Activated CD4-positive, CD25-positive, alpha-beta regulatory T cell (primary cell): ENCODE results near the gene CLIC2.
"Not testable (repeated sequence)": the region's sequence is repeated elsewhere in the genome, so short reads cannot be mapped to it uniquely, and the experiment has no call there.

ENCODE experiments used
- DNase-seq, 4 experiments: peaks; one replicate each; lab custom pipeline; 2025; lab: John Stamatoyannopoulos, UW

CLIC2 gene

DNA sequence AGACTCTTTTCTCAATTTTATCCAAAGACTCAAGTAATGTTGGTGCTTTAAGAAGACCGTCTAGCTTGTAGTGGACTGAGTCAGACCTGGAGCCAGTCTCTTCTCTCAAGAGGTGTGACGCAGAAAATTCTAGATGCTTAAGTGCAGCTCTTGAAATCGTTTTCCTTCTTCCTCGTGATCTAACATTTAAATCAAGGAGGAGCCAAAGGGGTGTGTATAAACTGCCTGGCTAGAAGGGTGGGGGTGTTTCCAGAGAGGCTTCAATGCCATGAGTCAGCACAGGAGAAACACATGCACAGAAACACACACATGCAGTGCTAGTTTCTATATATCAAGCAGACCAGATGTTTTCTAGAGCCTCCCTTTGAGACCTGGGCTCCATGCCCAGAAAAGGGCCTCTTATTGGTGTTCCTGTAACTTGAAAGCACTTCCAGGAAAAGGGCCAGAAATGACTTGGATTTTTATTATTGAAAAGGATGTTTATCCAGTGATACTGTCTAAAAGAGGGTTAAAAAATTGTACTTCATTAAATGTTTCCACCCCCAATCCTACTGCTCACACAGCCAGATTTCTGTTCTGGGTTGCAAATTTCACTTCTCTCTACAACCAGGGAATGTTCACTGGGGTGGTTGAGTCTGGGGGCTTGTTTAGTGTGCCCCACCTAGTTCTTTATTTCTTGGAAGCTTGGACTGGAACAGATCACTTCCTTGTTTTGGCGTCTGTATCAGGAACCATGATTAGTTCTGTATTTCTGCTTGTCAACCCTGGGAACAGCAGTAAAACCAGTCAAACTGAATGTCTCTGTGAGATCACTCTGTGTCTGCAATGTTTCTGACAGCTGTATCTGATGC lies at the start of gene CLIC2:
TSS of gene CLIC2 (minus strand) at position 129 of the 851 bp plus-strand sequence. CDS start 187 bp downstream, outside the sequence.
- no peak for DNase-seq

DNA sequence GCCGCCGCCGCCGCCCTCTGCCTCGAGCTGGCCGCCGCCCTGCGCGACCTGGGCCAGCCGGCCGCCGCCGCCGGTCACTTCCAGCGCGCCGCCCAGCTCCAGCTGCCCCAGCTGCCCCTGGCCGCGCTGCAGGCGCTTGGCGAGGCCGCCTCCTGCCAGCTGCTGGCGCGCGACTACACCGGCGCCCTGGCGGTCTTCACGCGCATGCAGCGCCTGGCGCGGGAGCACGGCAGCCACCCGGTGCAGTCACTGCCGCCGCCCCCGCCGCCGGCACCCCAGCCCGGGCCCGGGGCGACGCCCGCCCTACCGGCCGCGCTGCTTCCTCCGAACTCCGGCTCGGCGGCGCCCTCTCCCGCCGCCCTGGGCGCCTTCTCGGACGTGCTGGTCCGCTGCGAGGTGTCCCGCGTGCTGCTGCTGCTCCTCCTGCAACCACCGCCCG lies 48.1 kb upstream of the CLIC2 start:
- not testable (repeated sequence) for DNase-seq

DNA sequence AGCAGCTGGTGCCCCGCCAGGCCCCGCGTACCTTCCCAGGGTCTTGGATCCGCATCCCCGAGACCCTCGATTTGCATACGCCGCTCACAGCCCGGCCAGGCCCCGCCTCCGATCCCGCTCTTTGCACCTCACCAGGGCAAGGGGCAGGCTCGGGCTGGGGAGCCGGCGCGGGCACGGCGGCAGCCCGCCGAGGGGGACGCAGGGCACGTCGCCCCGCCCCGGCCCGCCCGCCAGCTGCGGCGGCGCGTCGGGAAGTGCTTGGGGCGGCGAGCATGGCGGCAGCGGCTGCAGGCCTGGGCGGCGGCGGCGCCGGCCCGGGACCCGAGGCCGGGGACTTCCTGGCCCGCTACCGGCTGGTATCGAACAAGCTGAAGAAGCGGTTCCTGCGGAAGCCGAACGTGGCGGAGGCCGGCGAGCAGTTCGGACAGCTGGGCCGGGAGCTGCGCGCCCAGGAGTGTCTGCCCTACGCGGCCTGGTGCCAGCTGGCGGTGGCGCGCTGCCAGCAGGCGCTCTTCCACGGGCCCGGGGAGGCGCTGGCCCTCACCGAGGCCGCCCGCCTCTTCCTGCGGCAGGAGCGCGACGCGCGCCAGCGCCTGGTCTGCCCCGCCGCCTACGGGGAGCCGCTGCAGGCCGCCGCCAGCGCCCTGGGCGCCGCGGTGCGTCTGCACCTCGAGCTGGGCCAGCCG lies 47.6 kb upstream of the CLIC2 start, which contains the start of gene F8A2:
TSS of gene F8A2 (plus strand) at position 253 of the 686 bp plus-strand sequence. CDS start at position 273, 20 bp downstream.
- DNase-seq: not testable (repeated sequence)

DNA sequence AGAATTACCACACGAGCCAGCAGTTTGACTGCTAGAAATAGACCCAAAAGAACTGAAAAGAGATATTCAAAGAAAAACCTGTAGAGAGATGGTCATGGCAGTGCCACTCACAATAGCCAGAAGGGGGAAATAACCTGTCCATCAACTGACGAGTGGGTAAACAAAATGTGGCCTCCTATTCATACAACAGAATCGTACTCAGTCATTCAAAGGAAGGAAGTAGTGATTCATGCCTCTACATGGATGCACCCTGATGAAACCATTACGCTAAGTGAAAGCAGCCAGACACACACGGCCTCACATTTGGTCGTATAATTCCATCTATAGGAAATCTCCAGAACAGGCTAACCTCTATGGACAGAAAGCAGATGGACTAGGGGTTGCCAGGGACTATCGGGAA lies 45.4 kb upstream of the CLIC2 start:
- not testable (repeated sequence) for DNase-seq

DNA sequence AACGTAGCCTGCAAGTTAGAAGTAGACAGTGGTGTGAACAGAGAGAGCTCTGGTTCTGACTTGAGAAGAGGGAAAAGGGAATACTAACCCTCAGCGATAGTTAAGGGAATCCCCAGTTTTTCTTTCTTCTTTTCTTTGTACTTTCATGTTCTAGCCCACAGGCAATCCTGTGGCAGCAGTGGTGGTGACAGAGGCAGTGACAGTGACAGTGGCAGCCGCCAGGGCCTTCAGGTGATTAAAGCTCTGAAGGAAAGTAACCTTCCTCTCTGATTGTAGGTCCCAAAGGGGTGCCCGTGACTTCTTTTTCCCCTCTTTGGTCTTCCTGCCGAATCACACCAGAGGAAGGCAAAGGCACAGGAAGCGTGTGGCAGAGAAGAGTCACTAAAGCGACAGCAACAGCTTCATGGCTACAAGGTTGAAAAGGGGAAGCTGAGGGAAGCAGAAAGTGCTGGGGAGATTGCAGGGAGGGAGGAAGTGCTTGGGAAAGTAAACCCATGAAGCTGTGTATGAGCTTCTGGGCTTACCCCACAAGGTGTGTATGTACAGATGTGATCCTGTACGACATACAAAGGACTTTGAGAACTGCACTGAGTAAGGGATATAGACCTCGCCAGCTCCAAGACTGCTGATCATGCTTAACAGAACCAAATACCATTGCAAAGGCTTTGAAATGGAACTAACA lies 39.5 kb upstream of the CLIC2 start:
- DNase-seq: not testable (repeated sequence)

DNA sequence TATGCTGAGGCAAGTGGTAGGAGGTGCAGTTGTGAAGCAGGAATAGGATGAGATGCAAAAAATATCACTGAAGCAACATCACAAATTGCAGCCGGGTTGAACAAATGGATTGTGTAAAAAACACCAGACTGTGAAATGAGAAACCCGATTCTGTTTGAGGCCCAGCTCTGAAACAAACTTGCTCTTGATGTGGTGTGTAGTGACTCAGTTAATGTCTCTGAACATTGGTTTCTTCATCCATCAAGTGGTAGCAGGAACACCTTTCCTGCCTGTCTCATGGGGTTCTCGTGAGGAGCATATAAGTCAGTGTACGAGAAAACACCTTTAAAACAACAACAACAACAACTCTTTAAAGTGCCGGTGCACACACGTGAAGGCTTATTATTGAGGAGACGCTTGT lies 29.3 kb upstream of the CLIC2 start:
- DNase-seq: not testable (repeated sequence)

DNA sequence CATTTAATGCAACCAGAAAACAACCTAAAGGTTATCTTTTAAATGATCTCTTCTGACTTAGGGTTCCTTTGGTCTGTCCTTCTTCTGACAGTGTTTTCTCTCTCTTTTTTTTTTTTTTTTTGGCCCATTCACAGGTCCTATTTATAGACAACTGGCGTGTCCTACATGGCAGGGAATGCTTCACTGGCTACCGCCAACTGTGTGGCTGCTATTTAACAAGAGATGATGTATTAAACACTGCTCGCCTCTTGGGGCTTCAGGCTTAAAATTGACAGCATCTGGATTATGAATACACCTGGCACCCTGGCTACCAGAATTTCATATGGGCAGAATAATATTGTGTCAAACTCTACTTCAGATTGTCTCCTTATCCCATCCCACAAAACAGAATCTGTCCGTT lies 15.0 kb upstream of the CLIC2 start:
- DNase-seq: not testable (repeated sequence)

DNA sequence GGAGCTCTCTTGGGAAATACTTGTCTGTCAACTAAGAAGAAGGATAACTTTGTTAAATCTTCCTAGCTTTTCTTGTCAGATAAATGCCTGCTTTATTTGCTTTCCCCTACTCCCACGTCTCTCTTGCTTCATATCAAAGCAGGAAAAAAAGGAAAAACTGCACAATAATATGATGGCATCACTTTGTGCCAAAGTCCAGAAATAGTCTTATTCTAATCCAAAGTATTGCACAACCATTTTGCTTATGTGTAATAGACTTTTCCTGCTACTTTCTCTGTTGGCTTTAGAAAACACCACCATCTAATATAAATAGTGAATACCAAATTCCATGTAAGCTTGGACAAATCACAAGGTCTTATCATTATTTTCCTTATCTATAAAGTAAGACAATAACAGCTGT lies 11.3 kb upstream of the CLIC2 start:
- not testable (repeated sequence) for DNase-seq

DNA sequence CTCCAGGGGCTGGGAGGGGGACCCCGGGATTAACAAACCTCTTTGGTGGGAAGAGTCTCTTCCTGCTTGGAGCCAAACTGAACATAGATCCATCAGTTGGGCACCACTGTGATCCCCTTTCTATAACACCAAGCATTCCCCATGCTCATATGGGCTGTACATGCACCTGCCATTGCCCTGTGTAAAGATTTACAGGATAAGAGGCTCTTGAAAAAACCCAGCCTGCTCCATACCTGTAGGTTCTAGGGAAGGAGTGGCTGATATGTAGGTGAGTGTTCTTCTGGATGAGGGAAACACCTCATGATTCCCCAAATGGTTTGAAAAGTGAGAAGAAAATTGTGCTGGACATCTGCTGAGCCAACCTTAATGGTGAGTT lies 911 bp upstream of the CLIC2 start:
- not testable (repeated sequence) for DNase-seq

DNA sequence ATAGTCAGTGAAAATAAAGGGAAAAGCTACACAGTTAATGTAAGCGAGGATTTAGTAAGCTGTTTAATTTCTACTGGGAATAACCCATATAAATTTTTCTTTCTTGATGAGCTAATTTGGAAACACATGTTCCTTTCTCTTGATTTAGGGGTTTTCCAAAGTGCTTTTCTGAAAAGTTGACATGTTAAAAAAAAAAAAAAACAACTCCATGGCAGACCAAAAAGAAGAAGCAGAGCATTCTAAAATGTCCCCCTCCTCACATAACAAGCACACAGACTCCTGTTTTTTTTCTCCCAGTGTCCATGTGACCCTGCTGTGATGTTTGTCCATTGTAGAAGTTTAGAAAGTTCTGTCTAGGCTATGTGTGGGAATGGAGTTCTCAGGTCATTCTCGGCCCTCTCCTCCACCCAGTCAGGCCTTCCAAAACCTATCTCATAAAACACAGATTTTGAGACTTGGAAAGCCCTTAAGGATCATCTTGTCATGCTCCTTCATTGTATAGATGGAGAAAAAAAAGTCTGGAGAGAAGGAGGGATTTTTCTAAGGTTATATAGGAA lies 792 bp downstream of the CLIC2 start:
- DNase-seq: no peak

DNA sequence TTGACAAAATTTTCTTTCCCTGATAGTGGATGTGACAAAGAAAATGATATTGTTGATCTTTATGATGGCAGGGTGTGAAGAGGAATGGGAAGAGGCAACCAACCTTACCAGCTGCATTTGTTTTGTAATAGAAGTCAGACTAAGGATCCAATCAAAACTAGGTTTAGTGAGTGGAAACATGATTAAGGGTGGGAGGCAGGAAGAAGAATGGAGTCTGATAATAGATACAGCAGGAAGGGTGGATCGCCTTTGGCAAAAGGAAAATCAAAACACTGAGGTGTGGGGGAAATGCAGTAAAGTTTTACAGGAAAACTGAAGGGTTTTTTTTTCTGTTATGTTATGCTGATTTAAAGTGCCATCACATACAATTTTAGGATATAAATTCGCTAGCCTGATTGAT lies 3.4 kb downstream of the CLIC2 start:
- no peak for DNase-seq

DNA sequence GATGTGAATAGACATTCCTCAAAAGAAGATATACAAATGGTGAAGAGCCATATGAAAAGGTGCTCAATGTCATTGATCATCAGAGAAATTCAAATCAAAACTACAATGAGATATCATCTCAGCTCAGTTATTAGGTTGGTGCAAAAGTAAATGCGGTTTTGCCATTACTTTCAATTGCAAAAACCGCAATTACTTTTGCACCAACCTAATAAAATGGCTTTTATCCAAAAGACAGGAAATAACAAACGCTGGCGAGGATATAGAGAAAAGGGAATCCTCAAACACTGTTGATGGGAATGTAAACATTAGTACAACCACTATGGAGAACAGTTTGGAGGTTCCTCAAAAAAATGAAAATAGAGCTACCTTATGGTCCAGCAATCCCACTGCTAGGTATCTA lies 5.1 kb downstream of the CLIC2 start:
- DNase-seq: no peak

DNA sequence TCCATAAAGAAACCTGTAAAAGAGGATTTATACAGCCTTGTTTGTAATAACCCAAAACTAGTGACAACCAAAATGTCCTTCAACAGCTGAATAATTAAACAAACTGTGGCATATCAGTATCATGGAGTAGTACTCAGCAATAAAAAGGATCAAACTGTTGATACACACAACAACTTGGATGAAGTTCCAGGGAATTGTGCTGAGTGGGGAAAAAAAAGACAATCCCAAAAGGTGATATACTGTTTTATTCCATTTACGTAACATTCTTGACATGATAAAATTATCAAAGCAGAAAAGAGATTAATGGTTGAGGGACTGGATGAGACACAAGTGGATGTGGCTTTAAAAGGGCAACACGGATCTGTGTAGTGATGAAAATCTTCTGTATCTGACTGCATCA lies 7.8 kb downstream of the CLIC2 start:
- no peak for DNase-seq

DNA sequence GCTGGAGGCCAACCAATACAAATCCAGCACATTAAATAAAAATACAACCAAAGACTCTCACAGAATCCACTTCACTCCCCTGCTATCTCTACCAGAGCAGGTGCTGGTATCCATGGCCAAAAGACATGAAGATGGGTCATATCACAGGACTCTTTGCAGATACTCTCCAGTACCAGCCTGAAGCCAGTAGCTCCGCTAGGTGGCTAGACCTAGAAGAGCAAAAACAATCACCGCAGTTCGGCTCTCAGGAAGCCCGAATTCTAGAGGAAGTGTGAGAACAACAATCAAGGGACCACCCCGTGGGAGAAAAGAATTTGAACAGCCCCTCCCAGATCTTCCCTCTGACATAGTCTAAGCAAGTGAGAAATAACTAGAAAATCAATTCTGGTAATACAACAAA lies 20.2 kb downstream of the CLIC2 start:
- DNase-seq: no peak

DNA sequence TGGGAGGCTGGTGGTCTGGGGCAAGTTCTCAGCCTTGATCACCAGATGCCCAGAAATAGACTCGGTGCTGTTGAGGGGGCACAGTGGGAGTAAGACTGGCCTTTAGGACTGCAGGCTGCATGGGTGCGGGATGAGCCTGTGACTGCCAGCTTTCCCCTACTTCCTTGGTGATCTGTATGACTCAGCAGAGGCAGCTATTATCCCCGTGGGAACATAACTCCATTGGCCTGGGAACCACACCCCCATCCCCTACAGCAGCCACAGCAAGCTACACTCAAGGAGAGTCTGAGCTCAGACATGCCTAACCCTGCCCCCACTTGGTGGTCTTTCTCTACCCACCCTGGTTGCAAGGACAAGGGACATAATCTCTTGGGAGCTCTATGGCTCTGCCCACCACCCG lies 20.6 kb downstream of the CLIC2 start:
- no peak for DNase-seq

DNA sequence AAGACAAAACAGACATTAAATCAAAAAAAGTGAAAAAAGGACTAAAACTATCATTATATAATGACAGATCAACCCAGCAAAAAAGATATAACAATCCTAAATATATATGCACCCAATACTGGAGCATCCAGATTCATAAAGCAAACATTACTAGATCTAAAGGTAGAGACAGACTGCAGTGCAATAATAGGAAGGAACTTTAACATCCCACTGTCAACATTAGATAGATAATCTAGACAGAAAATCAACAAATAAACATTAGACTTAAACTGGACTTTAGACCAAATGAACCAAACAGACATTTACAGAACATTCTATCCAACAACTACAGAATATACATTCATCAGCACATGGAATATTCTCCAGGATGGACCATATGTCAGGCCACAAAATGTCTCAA lies 40.6 kb downstream of the CLIC2 start:
- DNase-seq: no peak

DNA sequence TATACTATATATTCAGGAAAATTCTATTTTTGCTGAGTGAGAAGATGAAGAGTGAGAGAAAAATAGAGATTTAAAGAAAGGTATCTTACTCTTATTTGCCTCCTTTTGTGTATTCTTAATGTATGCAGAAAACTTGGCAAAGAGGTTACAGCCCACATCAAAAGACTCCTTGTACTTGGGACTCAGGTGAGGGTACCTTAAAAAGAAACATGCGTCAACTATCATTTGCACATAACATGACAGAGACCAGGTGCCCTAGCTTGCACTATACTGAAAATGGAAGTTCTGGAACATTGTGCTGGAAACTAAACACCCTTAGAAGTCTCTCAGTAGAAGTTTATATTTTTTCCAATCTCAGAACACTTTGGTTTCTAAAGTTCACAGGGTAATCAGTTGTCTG lies 54.5 kb downstream of the CLIC2 start:
- DNase-seq: no peak

DNA sequence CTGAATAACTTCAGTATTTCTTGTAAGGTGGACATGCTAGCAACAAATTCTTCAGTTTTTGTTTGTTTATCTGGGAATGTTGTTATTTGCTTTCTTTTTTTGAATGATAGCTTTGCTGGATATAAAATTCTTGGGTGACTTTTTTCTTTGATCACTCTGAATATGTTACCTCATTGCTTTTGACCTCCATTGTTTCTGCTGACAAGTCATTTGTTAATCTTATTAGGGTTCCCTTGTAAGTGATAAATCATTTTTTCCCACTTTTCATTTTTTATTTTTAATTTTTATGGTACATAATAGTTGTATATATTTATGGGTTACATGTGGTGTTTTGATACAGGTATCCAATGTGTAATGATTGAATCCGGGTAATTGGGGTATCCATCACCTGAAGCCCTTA lies 63.4 kb downstream of the CLIC2 start:
- DNase-seq: no peak

DNA sequence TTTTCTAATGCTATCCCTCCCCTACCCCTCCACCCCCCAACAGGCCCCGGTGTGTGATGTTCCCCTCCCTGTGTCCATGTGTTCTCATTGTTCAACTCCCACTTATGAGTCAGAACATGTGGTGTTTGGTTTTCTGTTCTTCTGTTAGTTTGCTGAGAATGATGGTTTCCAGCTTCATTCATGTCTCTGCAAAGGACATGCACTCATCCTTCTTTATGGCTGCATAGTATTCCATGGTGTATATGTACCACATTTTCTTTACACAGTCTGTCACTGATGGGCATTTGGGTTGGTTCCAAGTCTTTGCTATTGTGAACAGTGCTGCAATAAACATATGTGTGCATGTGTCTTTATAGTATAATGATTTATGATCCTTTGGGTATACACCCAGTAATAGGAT lies 66.4 kb downstream of the CLIC2 start:
- DNase-seq: not testable (repeated sequence)

DNA sequence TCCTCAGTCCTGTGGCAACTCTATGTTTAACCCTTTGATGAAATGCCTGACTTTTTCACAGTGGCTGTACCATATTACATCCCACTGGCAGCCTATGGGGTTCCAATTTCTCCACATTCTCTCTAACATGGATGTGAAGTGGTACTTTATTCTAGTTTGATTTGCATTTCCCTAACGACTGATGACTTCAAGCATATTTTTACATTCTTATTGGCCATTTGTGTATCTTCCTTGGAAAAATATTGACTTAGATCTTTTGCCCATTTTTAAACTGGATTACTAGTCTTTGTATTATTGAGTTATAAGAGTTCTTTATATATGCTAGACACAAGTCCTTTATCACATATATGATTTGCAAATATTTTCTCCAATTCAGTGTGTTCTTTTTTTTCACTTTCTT lies 68.0 kb downstream of the CLIC2 start:
- no peak for DNase-seq

DNA sequence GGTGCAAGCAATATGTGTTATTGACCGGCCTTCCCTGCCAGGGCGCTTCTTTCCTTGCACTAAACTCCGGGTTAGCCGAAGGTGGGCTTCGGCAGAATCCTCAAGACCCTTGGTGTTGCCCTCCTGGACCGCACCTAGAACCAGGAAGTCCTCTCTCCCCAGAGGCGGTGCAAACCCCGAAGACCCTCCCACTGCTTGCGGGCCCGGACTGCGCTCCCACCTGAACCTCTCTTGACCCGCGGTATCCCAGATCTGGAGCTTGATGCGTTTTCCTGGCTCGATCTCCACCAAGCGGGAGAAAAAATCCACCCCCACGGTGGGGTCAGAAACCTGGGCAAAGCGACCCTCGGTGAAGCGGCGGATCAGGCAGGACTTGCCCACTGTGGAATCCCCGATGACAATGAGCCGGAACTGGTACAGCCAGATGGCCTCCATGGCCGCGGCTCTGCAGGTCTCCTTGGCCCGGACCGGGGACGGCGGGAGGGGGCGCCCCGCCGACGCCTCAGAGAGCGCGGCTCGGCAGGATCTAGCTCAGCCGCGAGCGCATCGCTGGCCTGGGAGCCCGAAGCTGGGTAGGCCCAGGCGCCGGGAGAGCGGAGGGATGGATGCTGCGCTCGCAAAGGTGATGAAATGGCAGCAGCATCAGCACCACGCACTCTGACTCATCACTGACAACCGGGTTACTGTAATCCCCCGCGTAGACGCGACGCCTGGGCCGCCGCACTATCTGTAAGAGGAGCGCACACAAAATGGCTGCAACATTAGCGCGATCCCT lies 70.4 kb downstream of the CLIC2 start, which contains the start of gene RAB39B:
TSS of gene RAB39B (minus strand) at position 638 of the 775 bp plus-strand sequence. CDS start at position 435, 203 bp downstream.
- DNase-seq: peak; percentile 16 to 47 (median 40)
